H9 (cell line): ENCODE measurements around the gene STAB1. TPM values are rescaled to one million over a fixed set of nuclear protein-coding genes. Genes with fewer than 3 reads are reported as not detected.

Experiments used
- DNase-seq: peaks from one replicate; pipeline ENCODE4 v3.0.0-alpha.2; 2017
- H2AFZ ChIP-seq: one replicate; pipeline ENCODE4 v1.6.1; 2013; ENCODE audit warnings: mild to moderate bottlenecking, low read length, control low read depth, moderate library complexity
- H2AK5ac ChIP-seq: 2 replicates; pipeline ENCODE4 v1.6.1; 2013; ENCODE audit warnings: low read length, control low read depth, mixed read lengths; ENCODE audit not compliant: insufficient read length
- H2BK120ac ChIP-seq: one replicate; pipeline ENCODE4 v1.6.1; 2013; ENCODE audit warnings: low read depth, mild to moderate bottlenecking, low read length, control low read depth, inconsistent platforms; ENCODE audit not compliant: poor library complexity, severe bottlenecking
- H2BK12ac ChIP-seq: 2 replicates; pipeline ENCODE4 v1.6.1; 2013; ENCODE audit warnings: low read length, control low read depth, mixed read lengths, low read depth; ENCODE audit not compliant: insufficient read length
- H2BK15ac ChIP-seq: 2 replicates; pipeline ENCODE4 v1.6.1; 2013; ENCODE audit warnings: low read depth, low read length, control low read depth
- H2BK20ac ChIP-seq: one replicate; pipeline ENCODE4 v1.6.1; 2013; ENCODE audit warnings: low read depth, mild to moderate bottlenecking, low read length, control low read depth, inconsistent platforms; ENCODE audit not compliant: poor library complexity, severe bottlenecking
- H2BK5ac ChIP-seq: 2 replicates; pipeline ENCODE4 v1.6.1; 2013; ENCODE audit warnings: low read length, control low read depth, mixed read lengths; ENCODE audit not compliant: insufficient read length
- H3K14ac ChIP-seq: 2 replicates; pipeline ENCODE4 v1.6.1; 2013; ENCODE audit warnings: low read length, control low read depth; ENCODE audit not compliant: insufficient read depth
- H3K18ac ChIP-seq: 2 replicates; pipeline ENCODE4 v1.6.1; 2013; ENCODE audit warnings: low read depth, mild to moderate bottlenecking, mixed read lengths, low read length, control low read depth; ENCODE audit not compliant: insufficient read length
- H3K23ac ChIP-seq: 2 replicates; pipeline ENCODE4 v1.6.1; 2013; ENCODE audit warnings: low read length, control low read depth, mixed read lengths, low read depth; ENCODE audit not compliant: insufficient read length
- H3K23me2 ChIP-seq: 2 replicates; pipeline ENCODE4 v1.6.1; 2013; ENCODE audit warnings: low read depth, mild to moderate bottlenecking, mixed read lengths, low read length, control low read depth; ENCODE audit not compliant: insufficient read length, poor library complexity, severe bottlenecking
- H3K27ac ChIP-seq: 2 replicates; pipeline ENCODE4 v1.5.1; 2013; ENCODE audit warnings: low read length, control low read depth, mixed read lengths, low read depth; ENCODE audit not compliant: insufficient read length
- H3K27me3 ChIP-seq: 2 replicates; pipeline ENCODE4 v1.6.1; 2013; ENCODE audit warnings: low read length, control low read depth, inconsistent platforms; ENCODE audit not compliant: insufficient read depth
- H3K4ac ChIP-seq: 2 replicates; pipeline ENCODE4 v1.6.1; 2013; ENCODE audit warnings: low read depth, mild to moderate bottlenecking, control low read depth, inconsistent platforms, low read length, moderate library complexity
- H3K4me1 ChIP-seq: 2 replicates; pipeline ENCODE4 v1.6.1; 2013; ENCODE audit warnings: low read length, control low read depth, inconsistent platforms; ENCODE audit not compliant: insufficient read depth
- H3K4me2 ChIP-seq: 2 replicates; pipeline ENCODE4 v1.6.1; 2013; ENCODE audit warnings: low read length, control low read depth, mixed read lengths; ENCODE audit not compliant: insufficient read length, insufficient read depth
- H3K56ac ChIP-seq: 2 replicates; pipeline ENCODE4 v1.6.1; 2013; ENCODE audit warnings: low read depth, mild to moderate bottlenecking, mixed read lengths, low read length, control low read depth; ENCODE audit not compliant: insufficient read length
- H3K79me1 ChIP-seq: 2 replicates; pipeline ENCODE4 v1.6.1; 2013; ENCODE audit warnings: low read depth, mild to moderate bottlenecking, moderate library complexity, low read length, control low read depth, inconsistent platforms; ENCODE audit not compliant: insufficient read depth, poor library complexity, severe bottlenecking
- H3K79me2 ChIP-seq: 2 replicates; pipeline ENCODE4 v1.6.1; 2013; ENCODE audit warnings: low read length, control low read depth, inconsistent platforms; ENCODE audit not compliant: insufficient read depth
- H3K9ac ChIP-seq: 2 replicates; pipeline ENCODE4 v1.6.1; 2013; ENCODE audit warnings: low read length, control low read depth, mixed read lengths; ENCODE audit not compliant: insufficient read length; ENCODE audit errors: extremely low read depth
- H3K9me3 ChIP-seq: one replicate; pipeline ENCODE4 v1.6.1; 2013; ENCODE audit warnings: low read depth, low read length, inconsistent platforms; ENCODE audit not compliant: control insufficient read depth
- H3T11ph ChIP-seq: one replicate; pipeline ENCODE4 v1.6.1; 2013; ENCODE audit warnings: mild to moderate bottlenecking, low read length, control low read depth, inconsistent platforms
- H4K20me1 ChIP-seq: one replicate; pipeline ENCODE4 v1.6.1; 2013; ENCODE audit not compliant: control insufficient read depth, insufficient read length, insufficient read depth
- H4K5ac ChIP-seq: 2 replicates; pipeline ENCODE4 v1.6.1; 2013; ENCODE audit warnings: low read depth, mild to moderate bottlenecking, mixed read lengths, low read length, control low read depth; ENCODE audit not compliant: insufficient read length
- H4K8ac ChIP-seq: replicated peaks from 2 replicates; pipeline ENCODE4 v1.6.1; 2013; ENCODE audit warnings: low read length, control low read depth, mixed read lengths, low read depth; ENCODE audit not compliant: insufficient read length
- H4K91ac ChIP-seq: 2 replicates; pipeline ENCODE4 v1.6.1; 2013; ENCODE audit warnings: low read depth, mild to moderate bottlenecking, moderate library complexity, mixed read lengths, low read length, control low read depth; ENCODE audit not compliant: insufficient read length
- H3K27ac Mint-ChIP-seq, 3 experiments: 2 replicates in 2 of 3; 3 replicates in 1 of 3; pipeline ENCODE4 v1.8.0; 2020 to 2021; ENCODE audit warnings: mixed read lengths in 3 of 3, mild to moderate bottlenecking in 1 of 3, moderate library complexity in 1 of 3
- H3K27me3 Mint-ChIP-seq: 2 replicates; pipeline ENCODE4 v1.8.0; 2021; ENCODE audit warnings: low read depth, mild to moderate bottlenecking, moderate library complexity, mixed read lengths
- H3K36me3 Mint-ChIP-seq, 3 experiments: 2 replicates in 2 of 3; 3 replicates in 1 of 3; pipeline ENCODE4 v1.8.0; 2020 to 2021; ENCODE audit warnings: low read depth in 3 of 3, mixed read lengths in 3 of 3; ENCODE audit not compliant: insufficient read depth in 1 of 3
- H3K4me1 Mint-ChIP-seq, 2 experiments: 2 replicates each; pipeline ENCODE4 v1.8.0; 2020; ENCODE audit warnings: mixed read lengths in 2 of 2
- H3K4me3 Mint-ChIP-seq, 2 experiments: 2 replicates in 1 of 2; 3 replicates in 1 of 2; pipeline ENCODE4 v1.8.0; 2020 to 2021; ENCODE audit warnings: mild to moderate bottlenecking in 2 of 2, mixed read lengths in 2 of 2, moderate library complexity in 1 of 2
- H3K9me3 Mint-ChIP-seq, 2 experiments: 2 replicates in 1 of 2; 3 replicates in 1 of 2; pipeline ENCODE4 v1.8.0; 2020; ENCODE audit warnings: mild to moderate bottlenecking in 2 of 2, mixed read lengths in 2 of 2, moderate library complexity in 1 of 2
- WGBS: extraction: QIAGEN DNeasy Blood & Tissue Kit; methylation state at CpG from one replicate; pipeline ENCODE4 v1.1.7; 2013; ENCODE audit warnings: missing lambda C conversion rate, low lambda C conversion rate, mixed read lengths; ENCODE audit not compliant: insufficient read length; ENCODE audit errors: extremely low coverage; 5-methylcytosine and 5-hydroxymethylcytosine counted together
- total RNA-seq: library from RNA; stranded (reverse); gene quantifications from 2 replicates; pipeline ENCODE4 v1.2.1, GENCODE V29; 2021
- TF ChIP-seq, protein P1 (sequence below): fragments of 200-600 bp; sonication (generic); conservative IDR thresholded peaks from 3 replicates; pipeline ENCODE4 v1.8.0; 2021; ENCODE audit warnings: antibody characterized with exemption, mild to moderate bottlenecking

Gene STAB1
- total RNA-seq, 1 experiment from 2014 or later: 1.5 TPM

DNA sequence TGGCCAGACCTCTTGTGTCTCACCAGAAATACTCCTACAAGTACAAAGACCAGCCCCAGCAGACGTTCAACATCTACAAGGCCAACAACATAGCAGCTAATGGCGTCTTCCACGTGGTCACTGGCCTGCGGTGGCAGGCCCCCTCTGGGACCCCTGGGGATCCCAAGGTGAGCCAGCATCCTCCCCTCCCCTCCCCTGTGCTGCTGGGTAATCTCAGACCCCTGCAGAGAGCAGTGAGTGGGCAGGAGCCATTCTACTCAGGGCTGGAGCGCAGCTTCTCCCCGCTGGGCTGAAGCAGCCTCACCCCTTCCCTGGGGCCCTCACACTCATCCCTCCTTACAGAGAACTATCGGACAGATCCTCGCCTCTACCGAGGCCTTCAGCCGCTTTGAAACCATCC lies 9.8 kb downstream of the STAB1 start:
- Histone ChIP-seq H3K9ac (no peak overlapping the region), H2AFZ (no peak overlapping the region), H3K23ac (no peak overlapping the region), H3K4ac (no peak overlapping the region), H2BK120ac (no peak overlapping the region), H3T11ph (no peak overlapping the region), H3K56ac (no peak overlapping the region), H2BK20ac (no peak overlapping the region), H2BK15ac (no peak overlapping the region), H4K8ac (no peak overlapping the region), H3K23me2 (no peaks in the 10 kb centered on the region), H2AK5ac (no peak overlapping the region), H3K4me2 (no peak overlapping the region), H2BK12ac (no peak overlapping the region), H3K79me1 (no peaks in the 10 kb centered on the region), H4K91ac (no peak overlapping the region), H3K18ac (no peak overlapping the region), H3K79me2 (no peaks in the 10 kb centered on the region), H4K5ac (no peak overlapping the region), H3K27ac (no peak overlapping the region), H4K20me1 (no peaks in the 10 kb centered on the region), H3K14ac (no peak overlapping the region), H2BK5ac (no peak overlapping the region), H3K27me3 (no peaks in the 10 kb centered on the region), H3K4me1 (no peaks in the 10 kb centered on the region; the same call in 1 of the 2 replicates), H3K9me3 (no peaks in the 10 kb centered on the region)
- no peak for DNase-seq
- WGBS: no CpG with 5 or more reads among the region's 10 CpGs
- TF ChIP-seq, protein P1, sequence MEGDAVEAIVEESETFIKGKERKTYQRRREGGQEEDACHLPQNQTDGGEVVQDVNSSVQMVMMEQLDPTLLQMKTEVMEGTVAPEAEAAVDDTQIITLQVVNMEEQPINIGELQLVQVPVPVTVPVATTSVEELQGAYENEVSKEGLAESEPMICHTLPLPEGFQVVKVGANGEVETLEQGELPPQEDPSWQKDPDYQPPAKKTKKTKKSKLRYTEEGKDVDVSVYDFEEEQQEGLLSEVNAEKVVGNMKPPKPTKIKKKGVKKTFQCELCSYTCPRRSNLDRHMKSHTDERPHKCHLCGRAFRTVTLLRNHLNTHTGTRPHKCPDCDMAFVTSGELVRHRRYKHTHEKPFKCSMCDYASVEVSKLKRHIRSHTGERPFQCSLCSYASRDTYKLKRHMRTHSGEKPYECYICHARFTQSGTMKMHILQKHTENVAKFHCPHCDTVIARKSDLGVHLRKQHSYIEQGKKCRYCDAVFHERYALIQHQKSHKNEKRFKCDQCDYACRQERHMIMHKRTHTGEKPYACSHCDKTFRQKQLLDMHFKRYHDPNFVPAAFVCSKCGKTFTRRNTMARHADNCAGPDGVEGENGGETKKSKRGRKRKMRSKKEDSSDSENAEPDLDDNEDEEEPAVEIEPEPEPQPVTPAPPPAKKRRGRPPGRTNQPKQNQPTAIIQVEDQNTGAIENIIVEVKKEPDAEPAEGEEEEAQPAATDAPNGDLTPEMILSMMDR: no peak
- Mint-ChIP-seq H3K4me1 (peaks cover 14 to 27% of the 10 kb centered on the region in 2 experiments), H3K4me3 (no peak overlapping the region), H3K27ac (no peak overlapping the region), H3K9me3 (no peaks in the 10 kb centered on the region), H3K36me3 (no peaks in the 10 kb centered on the region; a peak in 1 of 7 replicates), H3K27me3 (no peaks in the 10 kb centered on the region; the same call in 1 of the 2 replicates)
